ENCODE measurements around the gene NRCAM. TPM values are rescaled to one million over a fixed set of nuclear protein-coding genes. Genes with fewer than 3 reads are reported as not detected.

Gene NRCAM
- total RNA-seq, 1 experiment from 2014 or later: 40.3 TPM

DNA sequence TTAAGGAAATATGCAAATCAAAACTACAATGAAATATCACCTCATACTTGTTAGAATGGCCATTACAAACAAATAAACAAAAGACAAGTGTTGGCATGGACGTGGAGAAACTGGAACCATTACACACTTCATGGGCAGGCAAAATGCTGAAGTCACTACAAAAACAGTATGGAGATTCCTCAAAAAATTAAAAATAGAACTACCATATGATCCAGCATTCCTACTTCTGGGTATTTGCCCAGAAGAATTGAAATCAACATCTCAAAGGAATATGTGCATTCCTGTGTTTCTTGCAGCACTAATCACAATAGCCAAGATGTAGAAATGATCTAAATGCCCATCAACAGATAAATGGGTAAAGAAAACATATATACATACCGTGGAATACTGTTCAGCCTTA is 83.6 kb downstream of the NRCAM start:
- no peak for DNase-seq
- Histone ChIP-seq H3K9me2 (ENCODE audit: insufficient read depth) (no peaks in the 10 kb centered on the region), H3K4me3 (no peak overlapping the region), H3F3A (ENCODE audit: insufficient read depth, low read depth) (no peaks in the 10 kb centered on the region), H3K4me1 (replicated peaks; ENCODE audit: insufficient read depth) (no peaks in the 10 kb centered on the region), H3K4me2 (no peak overlapping the region), H3K36me3 (ENCODE audit: low read depth) (no peaks in the 10 kb centered on the region), H3K27me3 (ENCODE audit: insufficient read depth, low read depth) (no peaks in the 10 kb centered on the region), H3K27ac (no peak overlapping the region), H4K20me1 (ENCODE audit: insufficient read depth) (no peaks in the 10 kb centered on the region), H2AFZ (no peak overlapping the region), H3K79me2 (ENCODE audit: low read depth) (no peaks in the 10 kb centered on the region), H3K9me3 (ENCODE audit: insufficient read depth, low read depth) (no peaks in the 10 kb centered on the region)
- no TSS peak for BruUV-seq (replicated peaks)
- intact Hi-C loops (cut with micrococcal nuclease; ENCODE audit: unreplicated experiment): no loop called here
- POLR2A ChIA-PET (ENCODE audit: unreplicated experiment): interaction anchor here (0.7 kb wide), 1 partner anchor 375 kb away, joined by 4 read pairs; no protein-coding TSS in a partner anchor
- no peak for TF ChIP-seq EZH2 (IDR thresholded peaks at IDR 0.05; ENCODE audit: low read depth)
- TF ChIP-seq, protein P1, sequence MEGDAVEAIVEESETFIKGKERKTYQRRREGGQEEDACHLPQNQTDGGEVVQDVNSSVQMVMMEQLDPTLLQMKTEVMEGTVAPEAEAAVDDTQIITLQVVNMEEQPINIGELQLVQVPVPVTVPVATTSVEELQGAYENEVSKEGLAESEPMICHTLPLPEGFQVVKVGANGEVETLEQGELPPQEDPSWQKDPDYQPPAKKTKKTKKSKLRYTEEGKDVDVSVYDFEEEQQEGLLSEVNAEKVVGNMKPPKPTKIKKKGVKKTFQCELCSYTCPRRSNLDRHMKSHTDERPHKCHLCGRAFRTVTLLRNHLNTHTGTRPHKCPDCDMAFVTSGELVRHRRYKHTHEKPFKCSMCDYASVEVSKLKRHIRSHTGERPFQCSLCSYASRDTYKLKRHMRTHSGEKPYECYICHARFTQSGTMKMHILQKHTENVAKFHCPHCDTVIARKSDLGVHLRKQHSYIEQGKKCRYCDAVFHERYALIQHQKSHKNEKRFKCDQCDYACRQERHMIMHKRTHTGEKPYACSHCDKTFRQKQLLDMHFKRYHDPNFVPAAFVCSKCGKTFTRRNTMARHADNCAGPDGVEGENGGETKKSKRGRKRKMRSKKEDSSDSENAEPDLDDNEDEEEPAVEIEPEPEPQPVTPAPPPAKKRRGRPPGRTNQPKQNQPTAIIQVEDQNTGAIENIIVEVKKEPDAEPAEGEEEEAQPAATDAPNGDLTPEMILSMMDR (conservative IDR thresholded peaks at IDR 0.05): no peak
- CTCF ChIA-PET: no interaction called here

DNA sequence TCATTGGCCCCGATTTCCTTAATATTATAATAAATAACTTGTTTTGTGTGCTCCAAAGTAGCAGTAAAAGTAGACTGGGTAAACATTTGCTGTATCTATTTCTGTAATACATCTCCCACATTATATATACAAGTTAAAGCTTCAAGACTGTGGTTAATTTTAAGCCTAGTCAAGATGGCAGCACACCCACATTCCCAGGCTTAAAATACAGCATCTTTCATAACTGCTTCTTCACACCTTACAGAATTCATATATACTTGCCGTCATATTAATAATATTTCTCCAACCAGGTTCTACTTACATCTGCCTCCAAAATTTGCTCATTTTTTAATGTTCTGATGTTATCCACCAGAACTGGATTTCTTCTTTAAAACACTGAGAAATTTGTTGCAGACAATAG is 85.6 kb downstream of the NRCAM start:
- Histone ChIP-seq H3K4me1 (replicated peaks; ENCODE audit: insufficient read depth) (no peaks in the 10 kb centered on the region), H3K9me2 (ENCODE audit: insufficient read depth) (no peaks in the 10 kb centered on the region), H3K27me3 (ENCODE audit: insufficient read depth, low read depth) (no peaks in the 10 kb centered on the region), H3K27ac (no peak overlapping the region), H3K4me2 (no peak overlapping the region), H3K4me3 (no peak overlapping the region), H3K79me2 (ENCODE audit: low read depth) (no peaks in the 10 kb centered on the region), H2AFZ (no peak overlapping the region), H4K20me1 (ENCODE audit: insufficient read depth) (no peaks in the 10 kb centered on the region), H3F3A (ENCODE audit: insufficient read depth, low read depth) (no peaks in the 10 kb centered on the region), H3K36me3 (ENCODE audit: low read depth) (no peaks in the 10 kb centered on the region), H3K9me3 (ENCODE audit: insufficient read depth, low read depth) (no peaks in the 10 kb centered on the region)
- POLR2A ChIA-PET (ENCODE audit: unreplicated experiment): no interaction called here
- CTCF ChIA-PET: no interaction called here
- BruUV-seq (replicated peaks): no TSS peak
- DNase-seq: no peak
- TF ChIP-seq, protein P1 (conservative IDR thresholded peaks at IDR 0.05): no peak
- no peak for TF ChIP-seq EZH2 (IDR thresholded peaks at IDR 0.05; ENCODE audit: low read depth)
- intact Hi-C loops (cut with micrococcal nuclease; ENCODE audit: unreplicated experiment): no loop called here

DNA sequence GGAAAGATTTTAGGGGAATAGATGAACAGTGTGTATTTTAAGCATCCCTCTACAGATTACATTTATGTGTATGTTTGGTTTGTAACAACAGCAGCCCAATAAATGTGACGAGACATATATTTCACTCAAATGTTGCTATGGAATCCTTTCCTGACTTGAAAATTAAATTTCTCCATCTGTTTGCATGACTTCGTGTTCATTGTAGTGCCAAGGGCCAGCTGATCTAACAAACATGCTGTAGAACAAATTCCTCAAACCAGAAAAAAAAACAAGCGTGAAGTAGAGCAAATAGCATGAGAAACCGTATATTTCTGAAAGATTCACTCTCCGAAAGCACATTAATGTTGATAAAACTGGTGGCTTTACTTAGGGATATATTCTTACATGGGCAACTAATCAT is 87.8 kb downstream of the NRCAM start:
- POLR2A ChIA-PET (ENCODE audit: unreplicated experiment): no interaction called here
- H3K4me2 ChIP-seq: no peak overlapping the region
- no peak overlapping the region for H3K27ac ChIP-seq
- BruUV-seq (replicated peaks): no TSS peak
- H3K27me3 ChIP-seq (ENCODE audit: insufficient read depth, low read depth): no peaks in the 10 kb centered on the region
- no peak overlapping the region for H3K4me3 ChIP-seq
- CTCF ChIA-PET: no interaction called here
- no peaks in the 10 kb centered on the region for H3K36me3 ChIP-seq (ENCODE audit: low read depth)
- no peak for DNase-seq
- H2AFZ ChIP-seq: no peak overlapping the region
- H3F3A ChIP-seq (ENCODE audit: insufficient read depth, low read depth): no peaks in the 10 kb centered on the region
- TF ChIP-seq, protein P1 (conservative IDR thresholded peaks at IDR 0.05): no peak
- no peak for TF ChIP-seq EZH2 (IDR thresholded peaks at IDR 0.05; ENCODE audit: low read depth)
- intact Hi-C loops (cut with micrococcal nuclease; ENCODE audit: unreplicated experiment): no loop called here
- no peaks in the 10 kb centered on the region for H3K9me3 ChIP-seq (ENCODE audit: insufficient read depth, low read depth)
- no peaks in the 10 kb centered on the region for H4K20me1 ChIP-seq (ENCODE audit: insufficient read depth)
- H3K9me2 ChIP-seq (ENCODE audit: insufficient read depth): no peaks in the 10 kb centered on the region
- H3K4me1 ChIP-seq (replicated peaks; ENCODE audit: insufficient read depth): no peaks in the 10 kb centered on the region
- H3K79me2 ChIP-seq (ENCODE audit: low read depth): no peaks in the 10 kb centered on the region

Measured in PC-9 (cell line).